Stomach (tissue), 9 donors: ENCODE results near the gene PTPRT. TPM values are rescaled to one million over a fixed set of nuclear protein-coding genes. Genes with fewer than 3 reads are reported as not detected.

Experiments used
- DNase-seq, 2 donors: peaks; one replicate each; pipeline versions ENCODE4 v3.0.0 to v3.0.0-alpha.2; 2013 to 2019
- H3K27ac ChIP-seq, 5 donors: fragments of 200-600 bp in 4 of 5; sonication (generic) in 4 of 5; one replicate each; pipeline ENCODE4 v1.5.1; 2013 to 2019; ENCODE audit warnings: mild to moderate bottlenecking in 1 of 5, moderate library complexity in 1 of 5
- H3K27me3 ChIP-seq, 3 donors: fragments of 200-600 bp; sonication (generic); one replicate each; pipeline ENCODE4 v1.5.1; 2017 to 2019; ENCODE audit warnings: mixed run types in 1 of 3
- H3K36me3 ChIP-seq, 4 donors: fragments of 200-600 bp; sonication (generic); 1 replicate in 3 of 4; 2 replicates in 1 of 4; pipeline ENCODE4 v1.5.1; 2016 to 2019
- H3K4me1 ChIP-seq, 4 donors: fragments of 200-600 bp; sonication (generic); one replicate each; pipeline ENCODE4 v1.5.1; 2016 to 2019
- H3K4me3 ChIP-seq, 4 donors: fragments of 200-600 bp; sonication (generic) in 3 of 4; one replicate each; pipeline ENCODE4 v1.5.1; 2016 to 2019; ENCODE audit warnings: mild to moderate bottlenecking in 1 of 4
- H3K9me3 ChIP-seq, 4 donors: fragments of 200-600 bp; sonication (generic); one replicate each; pipeline ENCODE4 v1.5.1; 2016 to 2019
- CTCF ChIP-seq, 7 experiments: fragments of 450-650 bp in 4 of 7; fragments of 200-600 bp in 3 of 7; sonication (generic) in 3 of 7; IDR thresholded peaks; one replicate each; pipeline ENCODE4 v1.5.1; 2016 to 2019; ENCODE audit warnings: antibody characterized with exemption in 7 of 7, control low read depth in 2 of 7, mild to moderate bottlenecking in 1 of 7
- EP300 ChIP-seq: sonication (generic); formaldehyde crosslinking; IDR thresholded peaks from one replicate; pipeline ENCODE4 v1.6.1; 2017; ENCODE audit warnings: antibody characterized with exemption
- POLR2A ChIP-seq, 4 donors: fragments of 450-650 bp; IDR thresholded peaks; one replicate each; pipeline ENCODE4 v1.6.1; 2016; ENCODE audit warnings: antibody characterized with exemption in 4 of 4, control low read depth in 2 of 4, mild to moderate bottlenecking in 1 of 4, moderate library complexity in 1 of 4
- POLR2AphosphoS5 ChIP-seq, 3 donors: sonication (generic); formaldehyde crosslinking; IDR thresholded peaks; one replicate each; pipeline ENCODE4 v1.6.1; 2016; ENCODE audit warnings: antibody characterized with exemption in 3 of 3
- WGBS, 5 donors: extraction: QIAGEN DNeasy Blood & Tissue Kit in 3 of 5; methylation state at CpG; one replicate each; pipeline versions ENCODE4 v1.1.5 to v1.1.7; 2013 to 2018; 5-methylcytosine and 5-hydroxymethylcytosine counted together
- intact Hi-C: fragments of 100-400 bp; cut with DNase I; formaldehyde crosslinking; loops from one replicate; pipeline ENCODE4 v1.15.1; 2023; ENCODE audit warnings: low total_unique reads
- polyA plus RNA-seq, 3 donors: library from polyadenylated mRNA; stranded (reverse); fragments of 200-250 nt; gene quantifications; one replicate each; pipeline ENCODE4 v1.2.3, GENCODE V29; 2013
- total RNA-seq, 5 donors: library from RNA; depleted of rRNA; stranded (reverse); fragments of >200 nt; gene quantifications; one replicate each; pipeline versions ENCODE4 v1.1.0 to v1.2.3, GENCODE V29; 2014 to 2016
- donor health status: healthy with polysubstance abuse.
- donor health status: Bipolar disorder and iron deficiency.
- donor health status: healthy.

PTPRT gene
- total and polyA plus RNA-seq, 8 donors = 0.05 to 11.6 (median 1.7) TPM; not detected in 2

DNA sequence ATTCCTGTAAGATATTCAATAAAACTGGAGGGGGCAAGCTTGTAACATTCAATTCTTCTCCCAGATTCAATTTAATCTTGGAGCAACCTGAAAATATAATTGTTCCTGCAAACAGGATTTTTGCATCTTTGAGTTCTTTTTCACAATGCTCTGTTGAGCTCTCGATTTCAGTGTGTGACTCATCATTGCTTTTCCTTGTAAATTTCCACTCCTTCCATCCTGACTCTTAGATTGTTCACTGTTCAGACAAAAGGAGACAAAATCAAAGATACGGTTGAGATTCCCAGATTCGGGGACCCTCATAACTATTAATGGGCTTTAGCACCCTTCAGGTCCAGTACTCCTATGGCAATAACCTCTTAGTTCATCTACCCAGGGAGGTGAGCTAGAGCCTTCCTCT lies 999.6 kb downstream of the PTPRT start:
- intact Hi-C loops = no loop called here
- no peak overlapping the region for H3K4me3 ChIP-seq
- H3K27me3 ChIP-seq = no peaks in the 10 kb centered on the region
- 72 to 87% (median 82%) methylated on average over 3 of the region's 3 CpGs for WGBS, 5 donors
- no peak overlapping the region for H3K27ac ChIP-seq
- no peaks in the 10 kb centered on the region for H3K4me1 ChIP-seq
- H3K36me3 ChIP-seq = no peaks in the 10 kb centered on the region
- TF ChIP-seq EP300 = no peak
- TF ChIP-seq POLR2AphosphoS5 (IDR thresholded peaks at IDR 0.05) = no peak
- no peak for TF ChIP-seq CTCF (IDR thresholded peaks at IDR 0.05)
- no peak for TF ChIP-seq POLR2A (IDR thresholded peaks at IDR 0.05)
- no peak for DNase-seq
- H3K9me3 ChIP-seq = no peaks in the 10 kb centered on the region

GRCh38 chr20:42186337-42186736 lies 1003.4 kb downstream of the PTPRT start:
- H3K36me3 ChIP-seq = no peaks in the 10 kb centered on the region
- H3K27me3 ChIP-seq = no peaks in the 10 kb centered on the region
- H3K9me3 ChIP-seq = no peaks in the 10 kb centered on the region
- H3K4me3 ChIP-seq = no peak overlapping the region
- WGBS, 5 donors = 39 to 69% (median 61%) methylated on average over 3 of the region's 3 CpGs
- DNase-seq = no peak
- intact Hi-C loops = no loop called here
- H3K27ac ChIP-seq = no peak overlapping the region
- H3K4me1 ChIP-seq = no peaks in the 10 kb centered on the region
- no peak for TF ChIP-seq POLR2AphosphoS5 (IDR thresholded peaks at IDR 0.05)
- no peak for TF ChIP-seq CTCF (IDR thresholded peaks at IDR 0.05)
- no peak for TF ChIP-seq POLR2A (IDR thresholded peaks at IDR 0.05)
- no peak for TF ChIP-seq EP300

- intact Hi-C loops = no loop called here
- no peak overlapping the region for H3K4me3 ChIP-seq
- DNase-seq = no peak
- WGBS, 5 donors = 55 to 69% (median 64%) methylated on average over 4 of the region's 4 CpGs
- H3K36me3 ChIP-seq = no peaks in the 10 kb centered on the region
- no peak overlapping the region for H3K27ac ChIP-seq
- H3K9me3 ChIP-seq = no peaks in the 10 kb centered on the region
- no peak for TF ChIP-seq POLR2AphosphoS5 (IDR thresholded peaks at IDR 0.05)
- no peak for TF ChIP-seq POLR2A (IDR thresholded peaks at IDR 0.05)
- TF ChIP-seq EP300 = no peak
- no peak for TF ChIP-seq CTCF (IDR thresholded peaks at IDR 0.05)
- H3K27me3 ChIP-seq = no peaks in the 10 kb centered on the region
- H3K4me1 ChIP-seq = no peaks in the 10 kb centered on the region
These were observed 1006.6 kb downstream of the PTPRT start for GRCh38 chr20:42183147-42183546.

GRCh38 chr20:42181064-42181463 lies 1008.6 kb downstream of the PTPRT start:
- intact Hi-C loops = no loop called here

More at GRCh38 chr20:42181064-42181463, 1008.6 kb downstream of the PTPRT start:
- H3K4me1 ChIP-seq = no peaks in the 10 kb centered on the region
- H3K9me3 ChIP-seq = no peaks in the 10 kb centered on the region
- peaks cover 0 to 8% (median 0%) of the 10 kb centered on the region in 3 donors for H3K27me3 ChIP-seq
- no peaks in the 10 kb centered on the region for H3K36me3 ChIP-seq
- no peak overlapping the region for H3K27ac ChIP-seq
- no peak overlapping the region for H3K4me3 ChIP-seq
- TF ChIP-seq POLR2A (IDR thresholded peaks at IDR 0.05) (no peak), CTCF (IDR thresholded peaks at IDR 0.05) (no peak), POLR2AphosphoS5 (IDR thresholded peaks at IDR 0.05) (no peak), EP300 (no peak)
- no peak for DNase-seq
